GM12875 (cell line): Measurements from ENCODE around the gene DNAJC18.
"Not testable (repeated sequence)": the region's sequence is repeated elsewhere in the genome, so short reads cannot be mapped to it uniquely, and the experiment has no call there.

Experiments used
- H3K4me3 ChIP-seq: one replicate; pipeline ENCODE4 v1.5.1; 2011; ENCODE audit warnings: low read depth, low read length, control low read depth
- TF ChIP-seq, protein P1 (sequence below): IDR thresholded peaks from 2 replicates; pipeline ENCODE4 v1.5.1; 2011; ENCODE audit warnings: low read depth, mild to moderate bottlenecking, control low read depth, inconsistent platforms, low read length, moderate library complexity, borderline replicate concordance; ENCODE audit not compliant: insufficient read depth

DNAJC18 gene

DNA sequence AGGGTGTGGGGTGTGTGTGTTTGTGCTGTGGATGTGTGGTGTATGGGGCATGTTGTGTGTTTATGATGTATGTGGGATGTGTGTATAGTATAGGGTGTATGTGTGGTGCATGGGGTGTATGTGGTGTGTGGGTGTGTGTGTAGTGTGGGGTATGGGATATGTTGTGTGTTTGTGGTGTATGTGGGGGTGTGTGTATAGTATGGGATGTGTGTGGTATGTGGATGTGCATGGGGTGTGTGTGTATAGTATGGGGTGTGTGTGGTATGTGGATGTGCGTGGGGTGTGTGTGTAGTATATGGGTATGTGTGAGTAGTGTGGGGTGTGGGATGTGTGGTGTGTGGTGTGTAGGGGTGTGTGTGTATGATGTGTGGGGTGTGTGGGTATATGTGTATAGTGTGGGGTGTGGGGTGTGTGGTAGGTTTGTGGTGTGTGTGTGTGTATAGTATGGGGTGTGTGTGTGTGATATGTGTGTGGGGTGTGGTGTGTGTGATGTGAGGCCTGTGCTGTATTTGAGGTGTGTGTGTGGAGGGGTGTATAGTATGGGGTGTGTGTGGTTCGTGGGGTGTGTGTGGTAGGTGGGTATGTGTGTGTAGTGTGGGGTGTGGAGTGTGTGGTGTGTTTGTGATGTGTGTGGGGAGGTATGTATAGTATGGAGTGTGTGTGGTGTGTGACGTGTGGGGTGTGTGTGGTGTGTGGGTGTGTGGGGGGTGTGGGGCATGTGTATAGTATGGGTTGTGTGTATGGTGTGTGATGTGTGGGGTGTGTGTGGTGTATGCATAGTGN is 12.7 kb upstream of the DNAJC18 start:
- H3K4me3 ChIP-seq: no peak overlapping the region
- TF ChIP-seq, protein P1, sequence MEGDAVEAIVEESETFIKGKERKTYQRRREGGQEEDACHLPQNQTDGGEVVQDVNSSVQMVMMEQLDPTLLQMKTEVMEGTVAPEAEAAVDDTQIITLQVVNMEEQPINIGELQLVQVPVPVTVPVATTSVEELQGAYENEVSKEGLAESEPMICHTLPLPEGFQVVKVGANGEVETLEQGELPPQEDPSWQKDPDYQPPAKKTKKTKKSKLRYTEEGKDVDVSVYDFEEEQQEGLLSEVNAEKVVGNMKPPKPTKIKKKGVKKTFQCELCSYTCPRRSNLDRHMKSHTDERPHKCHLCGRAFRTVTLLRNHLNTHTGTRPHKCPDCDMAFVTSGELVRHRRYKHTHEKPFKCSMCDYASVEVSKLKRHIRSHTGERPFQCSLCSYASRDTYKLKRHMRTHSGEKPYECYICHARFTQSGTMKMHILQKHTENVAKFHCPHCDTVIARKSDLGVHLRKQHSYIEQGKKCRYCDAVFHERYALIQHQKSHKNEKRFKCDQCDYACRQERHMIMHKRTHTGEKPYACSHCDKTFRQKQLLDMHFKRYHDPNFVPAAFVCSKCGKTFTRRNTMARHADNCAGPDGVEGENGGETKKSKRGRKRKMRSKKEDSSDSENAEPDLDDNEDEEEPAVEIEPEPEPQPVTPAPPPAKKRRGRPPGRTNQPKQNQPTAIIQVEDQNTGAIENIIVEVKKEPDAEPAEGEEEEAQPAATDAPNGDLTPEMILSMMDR: no peak

DNA sequence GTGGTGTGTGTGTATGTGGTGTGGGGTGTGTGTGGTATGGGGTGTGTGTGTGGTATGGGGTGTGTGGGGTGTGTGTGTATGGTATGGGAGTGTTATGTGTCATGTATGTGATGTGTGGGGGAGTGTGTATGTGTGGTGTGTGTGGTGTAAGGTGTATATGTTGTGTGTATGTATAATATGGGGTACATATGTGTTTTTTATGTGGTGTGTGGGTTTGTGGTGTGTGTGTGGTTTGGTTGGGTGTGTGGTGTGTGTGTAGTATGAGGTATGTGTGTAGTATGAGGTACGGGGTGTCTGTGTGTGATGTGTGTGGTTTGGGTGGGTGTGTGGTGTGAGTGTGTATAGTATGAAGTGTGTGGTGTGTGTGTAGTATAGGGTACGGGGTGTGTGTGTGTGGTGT is 11.9 kb upstream of the DNAJC18 start:
- TF ChIP-seq, protein P1: no peak
- no peak overlapping the region for H3K4me3 ChIP-seq

DNA sequence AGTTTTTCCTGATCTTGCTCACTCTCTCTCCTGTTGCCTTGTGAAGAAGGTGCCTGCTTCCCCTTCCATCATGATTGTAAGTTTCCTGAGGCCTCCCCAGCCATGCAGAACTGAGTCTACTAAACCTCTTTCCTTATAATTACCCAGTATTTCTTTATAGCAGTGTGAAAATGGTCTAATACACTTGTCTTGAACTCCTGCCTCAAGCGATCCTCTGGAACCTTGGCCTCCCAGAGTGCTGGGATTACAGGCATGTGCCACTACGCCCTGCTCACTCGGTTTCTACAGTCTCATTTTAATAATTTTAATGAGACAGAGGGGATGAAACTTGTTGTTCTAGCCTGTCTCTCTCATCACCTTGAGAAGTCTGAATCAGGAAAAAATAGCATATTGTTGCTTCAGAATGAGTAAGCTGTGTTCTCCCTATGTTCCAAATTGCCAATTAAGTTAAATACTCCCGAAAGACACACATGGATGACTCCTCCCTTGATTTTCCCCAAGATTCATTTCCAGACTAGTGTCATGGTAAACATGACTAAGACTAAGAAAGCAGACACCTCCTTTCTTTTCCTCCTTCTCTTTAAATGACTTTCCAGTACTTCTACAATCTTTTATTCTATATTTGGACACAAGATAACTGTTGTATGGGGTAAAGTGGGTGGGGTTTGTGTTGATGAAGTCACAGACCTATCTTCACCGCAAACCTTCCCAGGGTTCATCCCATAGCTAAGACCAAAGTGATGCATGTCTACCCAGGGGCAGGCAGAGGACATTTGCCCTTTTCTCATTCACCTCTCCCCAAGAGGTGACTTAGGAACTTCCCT is 7.8 kb upstream of the DNAJC18 start:
- TF ChIP-seq, protein P1: no peak
- H3K4me3 ChIP-seq: no peak overlapping the region

DNA sequence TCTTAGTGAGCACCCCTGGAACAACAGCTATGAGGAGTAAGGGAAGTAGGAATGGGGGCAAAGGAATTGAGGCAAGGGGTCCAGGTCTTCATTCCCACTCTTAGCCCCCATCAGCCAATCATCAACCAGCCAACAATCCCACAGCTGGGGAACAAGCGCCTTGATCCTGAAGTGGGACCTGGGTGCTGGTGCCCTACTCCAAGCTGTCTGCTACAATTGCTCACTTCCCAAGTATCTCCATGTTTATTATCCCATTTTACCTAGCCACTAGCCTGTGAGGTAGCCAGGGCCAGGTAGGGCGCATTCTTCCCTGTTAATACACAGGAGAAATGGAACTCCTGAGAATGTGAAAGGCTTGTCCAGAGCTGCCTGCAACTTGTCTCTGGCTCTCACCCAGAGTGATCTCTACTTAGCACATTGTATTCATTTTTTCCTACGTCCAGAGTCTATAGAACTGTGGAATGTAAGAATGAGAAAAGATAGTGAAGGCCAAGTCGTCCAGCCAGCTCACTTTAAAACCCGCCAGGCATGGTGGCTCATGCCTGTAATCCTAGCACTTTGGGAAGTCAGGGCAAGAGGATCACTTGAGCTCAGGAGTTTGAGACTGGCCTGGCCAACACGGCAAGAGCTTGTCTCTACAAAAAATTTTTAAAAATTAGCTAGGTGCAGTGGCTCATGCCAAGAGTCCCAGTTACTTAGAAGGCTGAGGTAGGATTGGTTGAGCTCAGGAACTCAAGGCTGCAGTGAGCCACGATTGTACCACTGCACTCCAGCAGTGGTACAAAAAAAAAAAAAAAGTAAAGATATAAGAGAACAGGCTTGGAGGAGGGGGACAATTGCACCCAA is 6.2 kb upstream of the DNAJC18 start:
- TF ChIP-seq, protein P1: no peak
- H3K4me3 ChIP-seq: no peak overlapping the region

DNA sequence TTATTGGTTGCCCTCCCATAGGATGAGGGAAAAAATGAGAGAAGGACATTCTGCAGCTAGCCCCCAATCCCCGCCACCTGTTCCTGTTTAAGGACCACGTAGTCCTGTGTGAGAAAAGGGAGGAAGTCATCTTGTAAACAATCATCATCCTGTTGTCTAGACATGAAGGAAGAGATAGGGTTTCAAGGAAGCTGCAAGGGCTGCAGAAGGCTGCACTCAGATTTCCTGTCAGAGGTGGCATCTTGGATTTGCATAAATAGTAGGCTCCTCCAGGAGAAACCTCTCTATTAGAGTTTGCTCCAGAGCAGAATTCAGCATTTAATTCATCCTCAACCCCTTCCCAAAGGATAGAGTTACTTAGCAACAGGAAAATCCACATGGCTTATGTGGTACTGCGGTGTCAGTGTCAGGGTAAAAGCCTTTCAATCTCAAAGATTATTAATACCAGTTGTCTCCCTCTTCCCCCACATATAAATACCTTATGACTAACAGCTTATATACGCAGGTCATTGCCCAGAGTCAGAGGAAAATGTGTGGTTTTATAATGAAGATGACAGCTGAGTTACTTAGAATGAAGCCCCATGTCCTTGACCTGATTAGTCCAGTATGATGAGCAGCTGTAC is 4.6 kb upstream of the DNAJC18 start:
- no peak overlapping the region for H3K4me3 ChIP-seq
- TF ChIP-seq, protein P1: no peak

DNA sequence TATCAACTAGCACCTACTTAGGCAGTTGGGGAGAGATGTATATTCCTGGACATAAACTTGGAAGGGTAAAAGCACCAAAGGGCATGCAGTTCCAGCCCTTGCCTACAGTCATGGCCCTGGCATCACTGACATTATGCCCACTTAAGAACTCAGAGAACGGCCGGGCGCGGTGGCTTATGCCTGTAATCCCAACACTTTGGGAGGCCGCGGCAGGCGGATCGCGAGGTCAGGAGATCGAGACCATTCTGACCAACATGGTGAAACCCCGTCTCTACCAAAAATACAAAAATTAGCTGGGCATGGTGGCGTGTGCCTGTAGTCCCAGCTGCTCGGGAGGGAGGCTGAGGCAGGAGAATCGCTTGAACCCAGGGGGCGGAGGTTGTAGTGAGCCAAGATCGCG is 1.1 kb upstream of the DNAJC18 start:
- H3K4me3 ChIP-seq: not testable (repeated sequence)

DNA sequence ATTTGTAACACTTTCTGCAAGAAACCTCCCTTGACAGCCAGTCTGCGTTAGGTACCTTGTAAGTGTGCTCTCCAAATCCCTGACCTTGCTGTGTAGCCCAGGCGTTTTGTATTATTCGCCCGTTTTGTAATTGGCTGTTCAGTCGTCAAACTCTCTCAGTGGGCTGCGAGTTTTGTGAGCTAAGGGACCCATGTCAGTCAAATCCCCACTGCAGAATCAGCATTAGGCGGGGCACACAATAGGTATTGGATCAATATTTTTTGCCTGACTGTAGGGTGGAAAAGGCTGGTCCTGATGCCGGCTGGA is 665 bp downstream of the DNAJC18 start:
- H3K4me3 ChIP-seq: peak overlapping the region; percentile 92
- TF ChIP-seq, protein P1: no peak
